ENCODE measurements around the gene RBBP6. TPM values are rescaled to one million over a fixed set of nuclear protein-coding genes. Genes with fewer than 3 reads are reported as not detected.
A peak's percentile ranks its signal among the peaks of the same experiment; 100 is the strongest.

The RBBP6 gene
- total RNA-seq, 6 experiments from 2014 or later: 16.0 to 24.8 (median 20.1) TPM

GRCh38 chr16:24524855-24525677, 14.3 kb upstream of the RBBP6 start:
- TF ChIP-seq CTCF (IDR thresholded peaks at IDR 0.05) (no peak), POLR2A (IDR thresholded peaks at IDR 0.05) (no peak)
- DNase-seq: peak in 1 of 3 donors; percentile 4
- no peak overlapping the region for H3K27ac ChIP-seq
- intact Hi-C loops (cut with DNase I): no loop called here
- peaks cover 0 to 4% (median 0%) of the 10 kb centered on the region in 4 donors for H3K4me1 ChIP-seq
- peak in 3 of 4 donors; percentile 54 to 81 (median 55) for ATAC-seq
- no peaks in the 10 kb centered on the region for H3K36me3 ChIP-seq
- WGBS (ENCODE audit: insufficient coverage, low coverage, low lambda C conversion rate, missing lambda C conversion rate): 40% methylated on average over 3 of the region's 4 CpGs
- H3K9me3 ChIP-seq: no peaks in the 10 kb centered on the region
- no peak overlapping the region for H3K4me3 ChIP-seq
- H3K27me3 ChIP-seq: no peaks in the 10 kb centered on the region

GRCh38 chr16:24525970-24526559, 13.3 kb upstream of the RBBP6 start:
- Histone ChIP-seq H3K9me3 (no peaks in the 10 kb centered on the region), H3K36me3 (no peaks in the 10 kb centered on the region), H3K27ac (no peak overlapping the region), H3K4me3 (no peak overlapping the region), H3K4me1 (peaks cover 0 to 4% (median 0%) of the 10 kb centered on the region in 4 donors), H3K27me3 (no peaks in the 10 kb centered on the region)
- DNase-seq (no peak), ATAC-seq (no peak)
- WGBS (ENCODE audit: insufficient coverage, low coverage, low lambda C conversion rate, missing lambda C conversion rate): 60% methylated on average over 7 of the region's 7 CpGs
- TF ChIP-seq POLR2A (IDR thresholded peaks at IDR 0.05) (no peak), CTCF (IDR thresholded peaks at IDR 0.05) (no peak)
- intact Hi-C loops (cut with DNase I): no loop called here

- no peak overlapping the region for H3K27ac ChIP-seq
- ATAC-seq: no peak
- intact Hi-C loops (cut with DNase I): no loop called here
- no peak for TF ChIP-seq POLR2A (IDR thresholded peaks at IDR 0.05)
- TF ChIP-seq CTCF (IDR thresholded peaks at IDR 0.05): no peak
- 63% methylated on average over 6 of the region's 9 CpGs for WGBS (ENCODE audit: insufficient coverage, low coverage, low lambda C conversion rate, missing lambda C conversion rate)
- no peaks in the 10 kb centered on the region for H3K27me3 ChIP-seq
- DNase-seq: no peak
- peaks cover 0 to 4% (median 0%) of the 10 kb centered on the region in 4 donors for H3K4me1 ChIP-seq
- H3K36me3 ChIP-seq: no peaks in the 10 kb centered on the region
- no peaks in the 10 kb centered on the region for H3K9me3 ChIP-seq
- no peak overlapping the region for H3K4me3 ChIP-seq
These were observed 12.5 kb upstream of the RBBP6 start for GRCh38 chr16:24526701-24527495.

GRCh38 chr16:24531166-24531565, 8.2 kb upstream of the RBBP6 start:
- Histone ChIP-seq H3K4me3 (no peak overlapping the region), H3K27ac (no peak overlapping the region), H3K36me3 (no peaks in the 10 kb centered on the region), H3K9me3 (no peaks in the 10 kb centered on the region), H3K4me1 (peaks cover 0 to 5% (median 0%) of the 10 kb centered on the region in 4 donors), H3K27me3 (no peaks in the 10 kb centered on the region)
- intact Hi-C loops (cut with DNase I): no loop called here
- TF ChIP-seq CTCF (IDR thresholded peaks at IDR 0.05): no peak
- no peak for TF ChIP-seq POLR2A (IDR thresholded peaks at IDR 0.05)
- DNase-seq (no peak), ATAC-seq (no peak)
- WGBS (ENCODE audit: insufficient coverage, low coverage, low lambda C conversion rate, missing lambda C conversion rate): 71% methylated on average over 1 of the region's 1 CpG

Measured in right lobe of liver (tissue), 6 donors.